Progenitor cell of endocrine pancreas (in vitro differentiated cells): Measurements from ENCODE around the gene PAK5. TPM values are rescaled to one million over a fixed set of nuclear protein-coding genes. Genes with fewer than 3 reads are reported as not detected.

Experiments used
- DNase-seq: peaks from one replicate; pipeline ENCODE4 v3.0.0; 2021; ENCODE audit warnings: low spot score; ENCODE audit not compliant: unreplicated experiment
- H3K27ac Mint-ChIP-seq: 2 replicates; pipeline ENCODE4 v1.8.0; 2021; ENCODE audit warnings: mild to moderate bottlenecking, moderate library complexity, mixed read lengths
- H3K27me3 Mint-ChIP-seq: 2 replicates; pipeline ENCODE4 v1.8.0; 2021; ENCODE audit warnings: mixed read lengths
- H3K36me3 Mint-ChIP-seq: 2 replicates; pipeline ENCODE4 v1.8.0; 2022; ENCODE audit warnings: mixed read lengths; ENCODE audit not compliant: insufficient read depth
- H3K4me1 Mint-ChIP-seq: 2 replicates; pipeline ENCODE4 v1.8.0; 2021; ENCODE audit warnings: low read depth, mixed read lengths
- H3K4me3 Mint-ChIP-seq: 2 replicates; pipeline ENCODE4 v1.8.0; 2021; ENCODE audit warnings: low read depth, mild to moderate bottlenecking, moderate library complexity, mixed read lengths
- H3K9me3 Mint-ChIP-seq: 2 replicates; pipeline ENCODE4 v1.8.0; 2021; ENCODE audit warnings: low read depth, mixed read lengths
- total RNA-seq: library from RNA; stranded (reverse); gene quantifications from 2 replicates; pipeline ENCODE4 v1.2.1, GENCODE V29; 2021
- TF ChIP-seq, protein P1 (sequence below): fragments of 200-600 bp; sonication (generic); IDR thresholded peaks from one replicate; pipeline ENCODE4 v1.5.0; 2021; ENCODE audit warnings: antibody characterized with exemption, mild to moderate bottlenecking; ENCODE audit not compliant: unreplicated experiment

Gene PAK5
- total RNA-seq, 1 donor from 2014 or later = 12.2 TPM

DNA sequence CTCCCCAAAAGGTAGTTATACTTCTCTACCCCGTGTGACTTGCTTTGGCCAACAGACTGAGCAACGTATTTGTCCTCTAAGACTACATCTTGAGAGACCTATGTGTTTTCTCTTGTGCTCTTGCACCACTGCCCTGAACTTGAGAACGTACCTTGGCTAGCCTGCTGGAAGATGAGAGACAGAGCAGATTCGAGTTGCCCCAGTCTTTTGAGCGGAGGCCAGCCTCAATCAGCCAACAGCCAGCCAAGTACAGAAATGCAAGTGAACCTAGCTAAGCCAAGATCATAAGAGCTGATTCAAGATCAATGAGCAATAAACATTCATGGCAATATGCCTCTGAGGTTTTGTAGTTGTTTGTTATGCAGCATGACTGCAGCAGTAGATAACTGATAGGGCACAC, 98.4 kb downstream of the PAK5 start:
- Mint-ChIP-seq H3K36me3 (peaks cover 6% of the 10 kb centered on the region), H3K27me3 (no peaks in the 10 kb centered on the region), H3K4me1 (peaks cover 18% of the 10 kb centered on the region), H3K9me3 (peaks cover 19% of the 10 kb centered on the region), H3K27ac (no peak overlapping the region), H3K4me3 (no peak overlapping the region)
- no peak for DNase-seq
- TF ChIP-seq, protein P1, sequence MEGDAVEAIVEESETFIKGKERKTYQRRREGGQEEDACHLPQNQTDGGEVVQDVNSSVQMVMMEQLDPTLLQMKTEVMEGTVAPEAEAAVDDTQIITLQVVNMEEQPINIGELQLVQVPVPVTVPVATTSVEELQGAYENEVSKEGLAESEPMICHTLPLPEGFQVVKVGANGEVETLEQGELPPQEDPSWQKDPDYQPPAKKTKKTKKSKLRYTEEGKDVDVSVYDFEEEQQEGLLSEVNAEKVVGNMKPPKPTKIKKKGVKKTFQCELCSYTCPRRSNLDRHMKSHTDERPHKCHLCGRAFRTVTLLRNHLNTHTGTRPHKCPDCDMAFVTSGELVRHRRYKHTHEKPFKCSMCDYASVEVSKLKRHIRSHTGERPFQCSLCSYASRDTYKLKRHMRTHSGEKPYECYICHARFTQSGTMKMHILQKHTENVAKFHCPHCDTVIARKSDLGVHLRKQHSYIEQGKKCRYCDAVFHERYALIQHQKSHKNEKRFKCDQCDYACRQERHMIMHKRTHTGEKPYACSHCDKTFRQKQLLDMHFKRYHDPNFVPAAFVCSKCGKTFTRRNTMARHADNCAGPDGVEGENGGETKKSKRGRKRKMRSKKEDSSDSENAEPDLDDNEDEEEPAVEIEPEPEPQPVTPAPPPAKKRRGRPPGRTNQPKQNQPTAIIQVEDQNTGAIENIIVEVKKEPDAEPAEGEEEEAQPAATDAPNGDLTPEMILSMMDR = no peak

- Mint-ChIP-seq H3K4me1 (peaks cover 19% of the 10 kb centered on the region), H3K27ac (no peak overlapping the region), H3K27me3 (no peaks in the 10 kb centered on the region), H3K4me3 (no peak overlapping the region), H3K36me3 (peaks cover 8% of the 10 kb centered on the region), H3K9me3 (peaks cover 19% of the 10 kb centered on the region)
- no peak for DNase-seq
- TF ChIP-seq, protein P1 = no peak
Observed at GRCh38 chr20:9739991-9740390, 98.9 kb downstream of the PAK5 start.

DNA sequence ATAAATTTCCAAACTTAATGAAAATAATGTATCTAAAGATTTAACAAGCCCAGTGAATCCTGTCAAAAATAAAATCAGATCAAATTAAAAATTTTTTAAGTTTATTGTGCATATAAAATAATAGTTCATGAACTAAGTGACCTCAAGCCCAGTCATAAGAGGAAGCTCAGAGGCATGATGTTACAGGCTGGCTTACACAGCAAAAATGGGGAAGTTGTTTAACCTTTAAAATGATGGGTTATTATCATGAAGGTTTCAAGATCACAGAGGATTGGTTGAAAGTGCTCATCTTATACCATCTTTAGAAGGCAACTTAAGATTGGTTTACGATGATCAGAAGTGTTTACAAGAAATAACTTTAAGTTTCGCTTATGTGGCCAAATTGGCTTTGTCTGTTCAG, 102.5 kb downstream of the PAK5 start:
- no peak for DNase-seq
- no peaks in the 10 kb centered on the region for H3K27me3 Mint-ChIP-seq
- H3K27ac Mint-ChIP-seq = no peak overlapping the region
- no peak overlapping the region for H3K4me3 Mint-ChIP-seq
- H3K9me3 Mint-ChIP-seq = peaks cover 16% of the 10 kb centered on the region
- TF ChIP-seq, protein P1 = no peak
- peaks cover 8% of the 10 kb centered on the region for H3K36me3 Mint-ChIP-seq
- H3K4me1 Mint-ChIP-seq = peaks cover 25% of the 10 kb centered on the region

DNA sequence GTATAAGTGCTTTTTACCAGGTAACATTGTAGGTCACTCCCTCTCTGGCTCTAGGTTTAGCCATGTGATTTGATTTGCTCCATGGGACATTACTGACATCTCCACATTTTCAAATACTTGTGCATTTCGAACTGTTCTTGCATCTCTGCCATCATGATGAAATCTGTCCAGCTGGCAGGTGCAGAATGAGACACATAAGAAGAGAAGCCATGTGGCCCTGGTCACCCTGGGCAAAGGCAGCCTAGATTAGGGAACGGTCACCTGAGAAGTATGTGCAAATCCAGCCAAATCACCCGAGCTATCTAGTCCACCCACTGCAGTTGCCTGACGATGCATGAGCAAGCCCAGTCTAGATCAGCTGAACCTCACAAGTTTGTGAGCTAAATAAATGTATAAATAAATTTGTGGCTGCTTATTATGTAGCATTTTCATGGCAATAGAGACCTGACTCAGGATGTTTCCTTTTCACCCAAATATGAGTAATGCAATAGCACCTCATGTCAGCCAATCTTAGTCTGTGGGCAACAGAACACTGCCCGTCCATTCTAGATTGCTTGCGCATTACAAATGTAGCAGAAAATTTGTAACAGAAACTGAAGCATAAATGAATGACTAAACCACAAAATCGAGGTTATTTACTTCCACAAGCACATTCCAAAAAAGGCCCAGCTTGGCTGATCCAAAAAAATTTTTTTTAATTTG, 115.2 kb downstream of the PAK5 start:
- Mint-ChIP-seq H3K4me1 (peaks cover 23% of the 10 kb centered on the region), H3K27ac (no peak overlapping the region), H3K27me3 (no peaks in the 10 kb centered on the region), H3K4me3 (no peak overlapping the region), H3K9me3 (peaks cover 10% of the 10 kb centered on the region), H3K36me3 (peaks cover 12% of the 10 kb centered on the region)
- TF ChIP-seq, protein P1 = no peak
- no peak for DNase-seq

GRCh38 chr20:9711872-9712271, 127.0 kb downstream of the PAK5 start:
- Mint-ChIP-seq H3K4me3 (no peak overlapping the region), H3K36me3 (peaks cover 15% of the 10 kb centered on the region), H3K9me3 (peaks cover 11% of the 10 kb centered on the region), H3K27ac (no peak overlapping the region), H3K4me1 (peaks cover 27% of the 10 kb centered on the region), H3K27me3 (no peaks in the 10 kb centered on the region)
- TF ChIP-seq, protein P1 = no peak
- DNase-seq = no peak
